Measurements from ENCODE around the gene KRT17. TPM values are rescaled to one million over a fixed set of nuclear protein-coding genes. Genes with fewer than 3 reads are reported as not detected.

The KRT17 gene
- polyA plus RNA-seq, 1 donor from 2014 or later: not detected

DNA sequence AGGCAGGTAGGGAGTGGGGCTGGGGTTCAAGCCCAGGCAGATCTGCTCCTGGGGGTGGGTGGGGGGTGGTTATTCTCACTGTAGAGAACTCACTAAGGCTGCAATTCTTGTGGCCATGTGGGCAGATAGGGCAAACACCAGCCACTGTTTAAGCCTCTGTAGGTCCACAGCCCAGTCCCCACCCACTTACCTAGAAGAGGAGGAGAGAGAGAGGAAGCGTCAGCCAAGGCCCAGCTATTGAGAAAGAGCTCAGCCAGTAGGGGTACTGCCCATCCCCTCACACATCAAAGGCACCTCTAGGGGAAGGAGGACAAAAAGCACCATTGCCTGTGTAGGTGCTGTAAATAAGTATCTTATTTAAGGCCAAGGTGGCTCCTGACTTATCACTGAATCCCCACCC is 24.7 kb downstream of the KRT17 start:
- Histone ChIP-seq H4K20me1 (ENCODE audit: insufficient read depth) (no peaks in the 10 kb centered on the region), H3K27ac (ENCODE audit: low read length) (no peak overlapping the region), H3K36me3 (ENCODE audit: insufficient read depth, low read length) (no peaks in the 10 kb centered on the region), H3K9me3 (ENCODE audit: low read length) (no peaks in the 10 kb centered on the region), H3K9me2 (ENCODE audit: insufficient read depth, low read length) (no peaks in the 10 kb centered on the region), H3K9ac (ENCODE audit: low read length) (no peak overlapping the region), H2AFZ (ENCODE audit: low read depth, low read length) (no peak overlapping the region), H3K27me3 (ENCODE audit: insufficient read depth, low read depth, low read length) (no peaks in the 10 kb centered on the region), H3K4me3 (ENCODE audit: low read length) (no peak overlapping the region), H3K79me2 (replicated peaks; ENCODE audit: insufficient read depth, low read length) (no peaks in the 10 kb centered on the region), H3K4me2 (ENCODE audit: low read length) (no peak overlapping the region), H3F3A (ENCODE audit: insufficient read depth, low read length, poor library complexity, severe bottlenecking) (no peaks in the 10 kb centered on the region)
- TF ChIP-seq EZH2 (IDR thresholded peaks at IDR 0.05; ENCODE audit: borderline replicate concordance, insufficient read depth, low read length, poor library complexity, severe bottlenecking) (no peak), RAD21 (conservative IDR thresholded peaks at IDR 0.05) (no peak), MXI1 (conservative IDR thresholded peaks at IDR 0.05; ENCODE audit: poor library complexity, severe bottlenecking) (no peak), TAF1 (IDR thresholded peaks at IDR 0.05; ENCODE audit: low read depth) (no peak), EP300 (conservative IDR thresholded peaks at IDR 0.05; ENCODE audit: poor library complexity, severe bottlenecking) (no peak), SMC3 (conservative IDR thresholded peaks at IDR 0.05; ENCODE audit: poor library complexity) (no peak), POLR2AphosphoS5 (IDR thresholded peaks at IDR 0.05) (no peak)
- TF ChIP-seq, protein P1, sequence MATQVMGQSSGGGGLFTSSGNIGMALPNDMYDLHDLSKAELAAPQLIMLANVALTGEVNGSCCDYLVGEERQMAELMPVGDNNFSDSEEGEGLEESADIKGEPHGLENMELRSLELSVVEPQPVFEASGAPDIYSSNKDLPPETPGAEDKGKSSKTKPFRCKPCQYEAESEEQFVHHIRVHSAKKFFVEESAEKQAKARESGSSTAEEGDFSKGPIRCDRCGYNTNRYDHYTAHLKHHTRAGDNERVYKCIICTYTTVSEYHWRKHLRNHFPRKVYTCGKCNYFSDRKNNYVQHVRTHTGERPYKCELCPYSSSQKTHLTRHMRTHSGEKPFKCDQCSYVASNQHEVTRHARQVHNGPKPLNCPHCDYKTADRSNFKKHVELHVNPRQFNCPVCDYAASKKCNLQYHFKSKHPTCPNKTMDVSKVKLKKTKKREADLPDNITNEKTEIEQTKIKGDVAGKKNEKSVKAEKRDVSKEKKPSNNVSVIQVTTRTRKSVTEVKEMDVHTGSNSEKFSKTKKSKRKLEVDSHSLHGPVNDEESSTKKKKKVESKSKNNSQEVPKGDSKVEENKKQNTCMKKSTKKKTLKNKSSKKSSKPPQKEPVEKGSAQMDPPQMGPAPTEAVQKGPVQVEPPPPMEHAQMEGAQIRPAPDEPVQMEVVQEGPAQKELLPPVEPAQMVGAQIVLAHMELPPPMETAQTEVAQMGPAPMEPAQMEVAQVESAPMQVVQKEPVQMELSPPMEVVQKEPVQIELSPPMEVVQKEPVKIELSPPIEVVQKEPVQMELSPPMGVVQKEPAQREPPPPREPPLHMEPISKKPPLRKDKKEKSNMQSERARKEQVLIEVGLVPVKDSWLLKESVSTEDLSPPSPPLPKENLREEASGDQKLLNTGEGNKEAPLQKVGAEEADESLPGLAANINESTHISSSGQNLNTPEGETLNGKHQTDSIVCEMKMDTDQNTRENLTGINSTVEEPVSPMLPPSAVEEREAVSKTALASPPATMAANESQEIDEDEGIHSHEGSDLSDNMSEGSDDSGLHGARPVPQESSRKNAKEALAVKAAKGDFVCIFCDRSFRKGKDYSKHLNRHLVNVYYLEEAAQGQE (IDR thresholded peaks at IDR 0.05; ENCODE audit: borderline replicate concordance): no peak
- TF ChIP-seq, protein P2, sequence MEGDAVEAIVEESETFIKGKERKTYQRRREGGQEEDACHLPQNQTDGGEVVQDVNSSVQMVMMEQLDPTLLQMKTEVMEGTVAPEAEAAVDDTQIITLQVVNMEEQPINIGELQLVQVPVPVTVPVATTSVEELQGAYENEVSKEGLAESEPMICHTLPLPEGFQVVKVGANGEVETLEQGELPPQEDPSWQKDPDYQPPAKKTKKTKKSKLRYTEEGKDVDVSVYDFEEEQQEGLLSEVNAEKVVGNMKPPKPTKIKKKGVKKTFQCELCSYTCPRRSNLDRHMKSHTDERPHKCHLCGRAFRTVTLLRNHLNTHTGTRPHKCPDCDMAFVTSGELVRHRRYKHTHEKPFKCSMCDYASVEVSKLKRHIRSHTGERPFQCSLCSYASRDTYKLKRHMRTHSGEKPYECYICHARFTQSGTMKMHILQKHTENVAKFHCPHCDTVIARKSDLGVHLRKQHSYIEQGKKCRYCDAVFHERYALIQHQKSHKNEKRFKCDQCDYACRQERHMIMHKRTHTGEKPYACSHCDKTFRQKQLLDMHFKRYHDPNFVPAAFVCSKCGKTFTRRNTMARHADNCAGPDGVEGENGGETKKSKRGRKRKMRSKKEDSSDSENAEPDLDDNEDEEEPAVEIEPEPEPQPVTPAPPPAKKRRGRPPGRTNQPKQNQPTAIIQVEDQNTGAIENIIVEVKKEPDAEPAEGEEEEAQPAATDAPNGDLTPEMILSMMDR (IDR thresholded peaks at IDR 0.05; ENCODE audit: poor library complexity, severe bottlenecking): no peak

DNA sequence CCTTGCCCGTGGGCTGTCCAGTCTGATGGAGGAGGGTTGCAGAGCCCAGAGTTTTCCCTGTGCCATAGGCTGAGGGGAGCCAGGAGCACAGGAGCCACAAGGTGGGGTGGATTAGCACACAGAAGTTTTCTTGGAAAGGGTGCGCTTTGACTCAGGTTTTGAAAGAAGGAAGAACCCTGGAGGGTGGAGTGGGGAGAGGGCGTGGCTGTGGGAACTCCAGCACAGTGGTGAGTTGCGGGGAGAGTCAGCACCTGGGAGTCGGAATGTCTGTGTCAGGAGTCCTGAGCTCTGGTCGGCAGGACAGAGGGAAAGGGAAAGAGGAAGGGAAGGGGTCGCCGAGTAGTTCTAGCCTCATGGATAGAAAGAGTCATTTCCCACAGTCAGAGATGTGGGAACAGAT is 28.8 kb downstream of the KRT17 start:
- TF ChIP-seq, protein P2 (IDR thresholded peaks at IDR 0.05; ENCODE audit: poor library complexity, severe bottlenecking): no peak
- no peak for TF ChIP-seq SMC3 (conservative IDR thresholded peaks at IDR 0.05; ENCODE audit: poor library complexity)
- no peak for TF ChIP-seq EP300 (conservative IDR thresholded peaks at IDR 0.05; ENCODE audit: poor library complexity, severe bottlenecking)
- no peak for TF ChIP-seq RAD21 (conservative IDR thresholded peaks at IDR 0.05)
- no peak for TF ChIP-seq MXI1 (conservative IDR thresholded peaks at IDR 0.05; ENCODE audit: poor library complexity, severe bottlenecking)
- TF ChIP-seq, protein P1 (IDR thresholded peaks at IDR 0.05; ENCODE audit: borderline replicate concordance): no peak
- TF ChIP-seq TAF1 (IDR thresholded peaks at IDR 0.05; ENCODE audit: low read depth): no peak
- TF ChIP-seq EZH2 (IDR thresholded peaks at IDR 0.05; ENCODE audit: borderline replicate concordance, insufficient read depth, low read length, poor library complexity, severe bottlenecking): no peak
- TF ChIP-seq POLR2AphosphoS5 (IDR thresholded peaks at IDR 0.05): no peak
- Histone ChIP-seq H3K27ac (ENCODE audit: low read length) (no peak overlapping the region), H3F3A (ENCODE audit: insufficient read depth, low read length, poor library complexity, severe bottlenecking) (no peaks in the 10 kb centered on the region), H3K9me2 (ENCODE audit: insufficient read depth, low read length) (no peaks in the 10 kb centered on the region), H3K27me3 (ENCODE audit: insufficient read depth, low read depth, low read length) (no peaks in the 10 kb centered on the region), H3K4me3 (ENCODE audit: low read length) (no peak overlapping the region), H3K36me3 (ENCODE audit: insufficient read depth, low read length) (no peaks in the 10 kb centered on the region), H3K79me2 (replicated peaks; ENCODE audit: insufficient read depth, low read length) (no peaks in the 10 kb centered on the region), H3K9ac (ENCODE audit: low read length) (no peak overlapping the region), H3K4me2 (ENCODE audit: low read length) (no peak overlapping the region), H3K9me3 (ENCODE audit: low read length) (no peaks in the 10 kb centered on the region), H2AFZ (ENCODE audit: low read depth, low read length) (no peak overlapping the region), H4K20me1 (ENCODE audit: insufficient read depth) (no peaks in the 10 kb centered on the region)

Measured in neural cell (in vitro differentiated cells).